Stimulated activated CD4-positive, alpha-beta T cell treated with anti-CD3 and anti-CD28 coated beads, TNF-alpha, amount 100 ng/mL, for 4 hours (primary cell): ENCODE measurements around the gene ALAS1.

Experiments used
- DNase-seq, 3 experiments: peaks; one replicate each; pipeline ENCODE4 v3.0.0-alpha.2; 2020; ENCODE audit warnings: low read depth in 3 of 3

The ALAS1 gene

DNA sequence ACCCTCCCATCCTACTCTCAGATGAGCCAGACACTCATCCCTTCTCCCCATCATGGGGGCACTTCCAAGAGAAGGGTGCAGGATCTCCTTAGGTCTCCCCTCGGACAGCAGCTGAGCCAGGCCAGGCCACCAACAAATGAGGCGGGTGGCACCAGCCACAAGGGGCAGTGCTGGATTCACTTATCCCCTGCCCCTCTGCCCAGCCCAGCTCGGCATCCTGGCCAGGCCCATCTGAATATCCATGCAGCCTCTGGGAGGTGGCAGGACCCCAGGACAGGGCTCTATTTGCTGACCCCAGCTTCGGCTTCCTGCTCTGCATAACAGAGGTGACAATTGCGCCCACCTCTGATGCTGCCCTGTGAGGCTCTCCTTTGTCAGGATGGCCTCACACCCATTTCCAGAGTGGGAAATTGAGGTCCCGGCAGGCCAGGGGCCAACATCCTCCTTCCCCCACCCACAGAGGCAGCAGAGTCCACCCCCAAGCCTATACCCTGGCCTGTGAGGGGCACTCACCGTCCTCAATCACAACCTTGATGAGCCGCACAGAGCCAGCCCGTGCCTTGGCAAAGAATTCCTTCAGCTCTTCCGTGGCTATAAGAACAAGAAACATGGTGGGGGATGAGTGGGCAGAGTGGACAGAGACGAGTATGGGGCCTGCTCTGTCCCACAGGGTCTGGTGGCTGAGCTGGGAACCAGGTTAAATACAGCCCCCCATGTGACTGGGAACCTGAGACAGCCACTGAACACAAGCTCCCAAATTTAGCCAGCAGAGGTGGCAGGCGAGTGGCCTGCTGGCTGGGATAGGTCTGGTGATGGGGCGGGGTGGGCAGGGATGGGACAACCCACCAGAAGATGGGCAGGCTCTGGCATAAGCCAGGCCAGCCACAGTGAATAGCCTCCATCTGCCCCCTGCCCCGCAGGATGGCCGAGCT, 36.8 kb downstream of the ALAS1 start:
- no peak for DNase-seq

GRCh38 chr3:52236424-52236886, 38.5 kb downstream of the ALAS1 start:
- no peak for DNase-seq

DNA sequence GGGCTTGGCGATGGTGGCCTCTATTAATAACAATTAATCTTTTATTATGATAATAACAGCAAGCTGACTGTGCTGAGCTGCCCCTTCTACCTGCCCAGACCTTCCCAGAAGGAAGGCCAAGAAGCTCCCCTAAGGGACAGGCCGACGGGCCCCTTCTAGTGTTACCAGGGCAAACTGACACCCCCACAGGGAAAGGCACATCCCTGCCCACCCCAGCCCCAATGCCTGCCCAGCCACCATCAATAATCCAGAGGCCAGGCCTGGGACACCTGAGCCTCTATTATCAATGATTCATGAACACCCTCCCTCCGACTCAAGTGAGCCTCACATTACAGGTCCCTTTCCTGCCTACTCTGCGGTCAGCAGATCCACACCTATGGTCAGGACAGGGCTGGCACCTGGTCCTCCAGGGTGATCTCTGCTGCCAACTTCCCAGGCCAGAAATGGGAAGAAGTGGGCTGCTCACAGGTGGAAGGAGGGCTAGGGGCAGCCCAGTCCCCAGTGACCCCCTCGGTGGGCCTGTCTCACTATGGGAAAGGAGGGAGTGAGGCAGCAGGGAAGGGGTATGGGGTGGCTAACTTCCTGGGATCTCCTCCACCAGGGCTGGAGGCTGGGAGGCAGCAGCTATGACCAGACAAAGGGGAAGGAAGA, 39.2 kb downstream of the ALAS1 start:
- DNase-seq, result no peak

- DNase-seq, result no peak
Measured at GRCh38 chr3:52237657-52238172, 39.8 kb downstream of the ALAS1 start.

GRCh38 chr3:52238193-52238760, 40.3 kb downstream of the ALAS1 start:
- no peak for DNase-seq

GRCh38 chr3:52238761-52239701, 41.1 kb downstream of the ALAS1 start, which contains the start of gene TWF2:
Gene TWF2, minus strand, starts transcription at chr3:52239158. Its CDS starts 142 bp downstream, at chr3:52239016.
- peak; percentile 74 to 90 (median 88) for DNase-seq

DNA sequence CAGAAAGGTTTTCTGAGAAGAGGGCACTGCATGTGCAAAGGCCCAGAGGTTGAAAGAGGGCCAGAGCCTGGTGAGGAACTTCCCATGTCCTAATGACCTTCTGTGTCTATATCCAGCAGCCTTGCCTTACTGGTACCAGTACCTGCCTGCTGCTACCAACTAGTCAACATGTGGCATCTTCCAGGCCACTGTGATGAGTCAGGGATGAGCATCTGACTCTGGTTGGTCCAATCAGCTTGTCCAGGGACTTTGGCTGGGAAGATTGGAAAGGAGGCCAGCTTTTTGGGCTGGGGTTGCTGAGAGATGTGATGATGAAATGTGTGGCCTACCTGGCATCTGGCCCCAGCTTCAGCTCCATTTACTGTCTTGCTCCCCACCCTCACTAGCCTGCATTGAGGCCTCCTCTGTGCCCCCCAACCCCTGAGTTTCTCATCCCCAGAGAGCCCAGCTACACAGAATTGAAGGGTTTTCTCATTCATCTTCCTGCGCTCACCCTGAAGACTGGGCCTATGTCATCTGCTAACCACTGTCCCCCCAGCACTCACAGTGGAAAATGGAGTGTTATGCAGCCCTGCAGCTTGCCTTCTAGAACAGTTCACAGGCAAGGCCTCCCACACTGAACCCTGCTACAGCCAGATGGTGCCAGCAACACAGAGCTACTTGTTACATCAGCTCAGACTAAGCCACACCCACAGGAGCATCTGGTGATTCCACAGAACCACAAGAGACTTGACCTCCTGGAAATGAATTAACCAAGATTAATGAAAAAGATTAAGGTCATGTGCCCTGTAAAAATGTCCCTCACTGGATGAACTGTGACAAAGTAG, 42.3 kb downstream of the ALAS1 start:
- DNase-seq, result peak in 1 of 3 experiments; percentile 56

- DNase-seq, result no peak
Measured at GRCh38 chr3:52240886-52241370, 43.0 kb downstream of the ALAS1 start.

DNA sequence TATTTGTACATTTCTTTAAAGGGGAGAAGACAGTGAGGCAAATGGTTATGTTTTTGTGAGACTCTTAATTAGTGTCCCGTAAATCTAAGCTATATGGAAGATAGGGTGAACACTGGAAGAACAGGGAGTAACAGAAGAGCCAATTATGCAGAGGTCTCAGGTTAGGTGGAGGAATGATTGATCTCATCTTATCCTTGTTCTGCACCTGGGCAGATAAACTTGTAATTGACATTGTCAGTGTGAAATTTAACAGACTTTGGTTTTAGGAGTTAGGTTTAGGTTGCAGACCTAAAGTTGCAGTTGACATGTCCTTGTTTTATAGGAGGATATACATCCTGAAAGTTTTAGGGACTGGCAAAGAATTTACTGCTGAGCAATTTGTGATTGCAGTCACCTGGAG, 44.1 kb downstream of the ALAS1 start:
- no peak for DNase-seq

DNA sequence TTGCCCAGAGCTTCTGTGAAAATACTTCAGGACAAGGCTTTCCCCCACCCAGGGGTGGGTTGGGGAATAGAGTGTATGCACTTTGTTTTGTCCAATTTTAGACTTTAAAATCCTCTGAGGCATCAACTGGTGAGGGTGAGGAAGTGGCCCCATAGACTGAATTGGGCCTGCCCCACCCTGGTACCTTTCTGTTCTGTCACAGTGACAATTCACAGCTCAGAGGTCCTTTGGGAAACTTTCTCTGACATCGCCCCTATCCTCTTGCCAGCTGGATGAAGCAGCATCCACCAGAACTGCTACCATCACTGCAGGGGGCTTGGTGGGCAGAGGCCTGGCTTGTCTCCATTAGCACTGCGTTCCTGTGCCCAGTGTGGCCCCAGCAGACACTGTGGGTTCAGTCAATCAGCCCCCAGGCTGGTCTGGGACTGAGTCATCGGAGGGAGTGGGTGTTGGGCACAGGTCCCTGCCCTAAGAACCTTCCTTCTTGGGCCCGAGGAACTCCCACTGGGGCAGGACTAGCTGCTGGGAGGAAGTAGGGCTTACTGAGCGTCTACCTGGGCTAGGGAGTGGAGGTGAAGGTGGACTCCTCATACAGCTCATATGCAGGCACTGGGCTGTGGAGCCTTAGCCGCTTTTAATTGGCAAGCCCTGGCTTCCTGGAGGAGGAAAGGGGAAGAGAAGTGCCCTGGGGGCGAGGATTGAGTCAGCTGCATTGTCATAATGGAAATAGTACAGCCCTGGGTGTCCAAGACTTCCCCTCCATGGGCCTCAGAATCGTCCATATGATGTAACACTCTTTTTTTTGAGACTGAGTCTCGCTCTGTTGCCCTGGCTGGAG, 46.0 kb downstream of the ALAS1 start:
- DNase-seq, result no peak

DNA sequence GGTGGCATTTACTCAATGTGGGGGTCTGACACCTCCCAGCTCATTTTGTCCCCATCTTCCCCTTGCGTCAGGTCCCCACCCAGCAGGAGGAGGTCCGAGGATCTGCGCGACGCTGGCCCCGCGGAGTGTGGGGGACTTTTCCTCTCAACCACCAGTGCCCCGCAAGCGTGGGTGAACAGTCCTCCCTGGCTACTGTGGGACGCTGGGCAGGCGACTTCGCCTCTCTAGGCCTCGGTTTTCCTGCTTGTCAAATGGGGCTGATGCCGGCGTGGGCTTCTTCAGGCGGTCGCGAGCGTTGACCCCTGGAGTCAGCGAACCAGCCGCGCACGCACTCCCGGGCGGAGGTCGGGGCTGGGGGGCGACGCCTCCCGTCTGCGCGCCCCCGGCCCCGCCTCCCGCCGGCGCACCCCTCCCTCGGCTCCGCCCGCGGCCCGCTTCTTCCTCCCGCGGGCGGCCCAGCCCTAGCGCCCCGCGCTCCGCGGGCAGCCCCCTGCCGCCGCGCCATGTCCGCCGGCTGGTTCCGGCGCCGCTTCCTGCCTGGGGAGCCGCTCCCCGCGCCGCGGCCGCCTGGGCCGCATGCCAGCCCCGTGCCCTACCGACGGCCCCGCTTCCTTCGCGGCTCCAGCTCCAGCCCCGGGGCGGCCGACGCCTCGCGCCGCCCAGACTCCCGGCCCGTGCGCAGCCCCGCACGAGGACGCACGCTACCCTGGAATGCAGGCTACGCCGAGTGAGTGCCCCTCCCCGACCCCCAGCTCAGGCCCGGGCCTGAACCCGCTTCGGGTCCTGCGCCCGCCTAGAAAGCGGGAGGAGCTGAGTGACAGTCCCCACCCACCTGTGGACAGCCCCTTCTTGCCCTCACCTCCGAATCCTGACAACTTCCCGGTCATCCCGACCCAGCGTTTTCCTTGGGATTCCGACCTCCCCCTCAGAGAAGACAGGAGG, 47.6 kb downstream of the ALAS1 start, which contains the start of gene PPM1M:
TSS of gene PPM1M (plus strand) at position 438 of the 942 bp plus-strand sequence. CDS start at position 504, 66 bp downstream.
- peak in 1 of 3 experiments; percentile 36 for DNase-seq

GRCh38 chr3:52246264-52246620, 48.3 kb downstream of the ALAS1 start:
- no peak for DNase-seq

GRCh38 chr3:52246728-52247408, 48.9 kb downstream of the ALAS1 start:
- no peak for DNase-seq

DNA sequence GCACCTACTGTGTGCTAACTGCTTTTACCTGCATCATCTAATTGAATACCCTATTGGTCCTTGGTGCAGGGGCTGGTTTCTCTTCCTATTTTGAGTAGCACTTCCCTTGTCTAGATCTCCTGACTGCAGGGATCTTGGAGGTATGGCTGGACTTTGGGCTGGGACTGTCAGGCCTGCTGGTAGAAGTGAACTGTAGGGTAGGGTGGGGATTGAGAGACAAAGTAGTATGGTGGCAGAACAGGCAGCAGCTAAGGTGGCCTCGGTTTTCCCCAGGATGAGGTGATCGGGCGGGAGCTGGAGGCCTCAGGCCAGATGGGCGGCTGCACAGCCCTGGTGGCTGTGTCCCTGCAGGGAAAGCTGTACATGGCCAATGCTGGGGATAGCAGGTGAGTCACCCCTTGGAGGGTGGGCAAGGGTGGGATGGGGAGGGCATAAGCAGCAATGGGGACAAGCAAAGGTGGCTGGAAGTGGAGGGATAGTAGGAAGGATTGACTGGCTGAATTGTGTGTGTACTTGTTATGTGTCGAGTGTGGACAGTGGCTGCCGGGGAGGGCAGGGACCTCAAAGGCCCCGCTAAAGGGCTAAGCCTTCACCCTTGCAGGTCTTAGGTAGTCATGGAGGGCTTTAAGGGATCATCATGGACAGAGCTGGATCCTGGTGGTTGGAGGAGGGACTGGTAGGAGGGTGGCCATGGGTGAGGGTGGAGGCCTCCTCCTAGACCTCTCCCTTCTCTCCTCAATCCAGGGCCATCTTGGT, 49.6 kb downstream of the ALAS1 start:
- DNase-seq, result no peak

DNA sequence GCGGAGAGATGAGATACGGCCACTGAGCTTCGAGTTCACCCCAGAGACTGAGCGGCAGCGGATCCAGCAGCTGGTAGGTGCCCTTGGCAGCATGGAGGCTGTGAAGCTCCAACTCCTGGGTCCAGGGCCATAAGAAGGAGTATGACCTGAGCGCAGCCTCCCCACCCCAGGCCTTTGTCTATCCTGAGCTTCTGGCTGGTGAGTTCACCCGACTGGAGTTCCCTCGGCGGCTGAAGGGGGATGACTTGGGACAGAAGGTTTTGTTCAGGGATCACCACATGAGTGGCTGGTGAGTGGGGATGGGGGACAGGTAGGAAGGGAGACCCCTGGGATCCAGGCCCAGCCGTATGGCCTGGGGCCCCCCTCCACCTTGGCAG, 50.2 kb downstream of the ALAS1 start:
- no peak for DNase-seq

- DNase-seq, result no peak
Measured at GRCh38 chr3:52248816-52249547, 51.0 kb downstream of the ALAS1 start.
